ENCODE results near the gene RNF149.

GRCh38 chr2:101342625-101343008, 34.1 kb upstream of the RNF149 start:
- TF ChIP-seq CTCF (IDR thresholded peaks at IDR 0.05 in 8 of 11, conservative IDR thresholded peaks at IDR 0.05 in 3 of 11): no peak
- TF ChIP-seq POLR2A (IDR thresholded peaks at IDR 0.05): no peak
- no peak for TF ChIP-seq POLR2AphosphoS5 (IDR thresholded peaks at IDR 0.05)
